Retinal pigment epithelial cell (primary cell): Measurements from ENCODE around the gene COPS7A.

ENCODE experiments used
- DNase-seq: peaks from one replicate; pipeline ENCODE4 v3.0.0-alpha.2; 2010; ENCODE audit warnings: low read depth
- H3K4me3 ChIP-seq: 2 replicates; pipeline ENCODE4 v1.5.1; 2011; ENCODE audit warnings: mild to moderate bottlenecking, low read length, control low read depth, moderate library complexity
- CTCF ChIP-seq: conservative IDR thresholded peaks from 2 replicates; pipeline ENCODE4 v1.5.1; 2011; ENCODE audit warnings: low read depth, low read length, control low read depth, inconsistent platforms

COPS7A gene

GRCh38 chr12:6697584-6698351 is 26.1 kb upstream of the COPS7A start:
- peak; percentile 70 for TF ChIP-seq CTCF
- no peak overlapping the region for H3K4me3 ChIP-seq
- no peak for DNase-seq

GRCh38 chr12:6698352-6699046 is 25.3 kb upstream of the COPS7A start:
- no peak for DNase-seq
- no peak for TF ChIP-seq CTCF
- peak overlapping the region; percentile 7 for H3K4me3 ChIP-seq

GRCh38 chr12:6699259-6699988 is 24.4 kb upstream of the COPS7A start:
- peak overlapping the region; percentile 61 for H3K4me3 ChIP-seq
- TF ChIP-seq CTCF = no peak
- DNase-seq = no peak

GRCh38 chr12:6699989-6700645 is 23.7 kb upstream of the COPS7A start:
- peak overlapping the region; percentile 61 for H3K4me3 ChIP-seq
- TF ChIP-seq CTCF = no peak
- DNase-seq = no peak

GRCh38 chr12:6700646-6701051 is 23.2 kb upstream of the COPS7A start, which contains the start of gene PIANP:
PIANP (minus strand) TSS chr12:6700815; CDS start chr12:6698061, 2,754 bp downstream.
- peak within 1 kb of the TSS; percentile 61 for H3K4me3 ChIP-seq
- no peak for DNase-seq
- no peak for TF ChIP-seq CTCF

- no peak for TF ChIP-seq CTCF
- H3K4me3 ChIP-seq = peak overlapping the region; percentile 61
- DNase-seq = no peak
These were observed 22.6 kb upstream of the COPS7A start for GRCh38 chr12:6701078-6701768.
